HG02852 (cell line): ENCODE data around the gene C12orf60.

Experiments
- ATAC-seq: cut with Tn5 transposase; IDR thresholded peaks from one replicate; pipeline ENCODE4 v1.9.1; 2021; ENCODE audit warnings: mild to moderate bottlenecking, moderate library complexity; ENCODE audit not compliant: unreplicated experiment

Gene C12orf60

DNA sequence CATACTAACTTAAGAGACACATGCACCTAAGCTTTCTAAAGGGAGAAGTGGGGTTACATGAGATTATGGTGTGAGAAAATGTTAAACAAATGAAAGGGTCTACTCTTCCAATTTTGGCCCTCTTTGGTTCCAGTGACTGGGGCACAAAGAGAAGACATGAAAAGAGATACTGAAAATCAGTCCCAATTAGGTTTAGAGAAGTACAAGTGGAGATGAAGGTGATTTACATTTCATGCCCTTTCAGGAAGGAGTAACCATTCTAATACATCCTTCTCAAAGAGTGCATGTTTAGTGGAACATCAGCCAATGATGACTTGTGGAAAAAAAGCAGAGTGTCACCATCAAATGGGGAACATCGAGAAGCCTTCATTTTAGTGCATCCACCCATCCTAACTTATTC, 67.8 kb downstream of the C12orf60 start:
- ATAC-seq, result no peak

GRCh38 chr12:14871886-14872285, 68.4 kb downstream of the C12orf60 start:
- ATAC-seq, result no peak

DNA sequence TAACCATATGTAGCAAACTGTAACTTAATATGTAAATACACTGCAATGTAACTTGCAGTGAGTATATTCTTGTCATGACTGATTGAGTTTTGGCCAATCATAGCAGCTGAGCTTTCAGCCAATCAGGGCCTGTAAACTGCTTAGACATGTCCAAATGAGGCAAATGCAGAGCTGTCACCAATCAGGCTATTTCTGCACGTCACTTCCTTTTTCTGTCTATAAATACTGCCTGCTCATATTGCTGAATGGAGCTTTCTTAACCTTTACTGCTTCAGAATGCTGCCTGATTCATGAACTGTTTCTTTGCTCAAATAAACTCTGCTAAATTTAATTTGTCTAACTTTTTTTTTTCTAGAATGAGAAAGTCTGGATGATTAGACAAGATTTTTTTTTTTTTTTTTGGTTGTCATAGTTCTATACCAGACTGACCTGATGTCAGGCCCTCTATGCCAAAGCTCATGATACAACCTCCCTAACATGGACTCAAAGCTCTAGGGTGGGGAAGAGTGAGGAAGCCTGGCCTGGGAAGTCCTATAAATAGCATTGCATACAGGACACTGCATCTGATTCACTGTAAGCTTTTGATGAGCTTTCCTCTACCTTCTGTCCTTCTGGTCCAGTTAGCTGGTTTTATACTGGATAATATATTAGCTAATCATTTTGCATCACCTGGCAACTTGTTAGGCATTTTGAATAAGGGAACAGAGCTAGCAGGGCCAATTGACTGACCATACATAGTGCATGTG, 70.1 kb downstream of the C12orf60 start:
- ATAC-seq, result no peak
